ENCODE data around the gene APEX2. TPM values are rescaled to one million over a fixed set of nuclear protein-coding genes. Genes with fewer than 3 reads are reported as not detected.

Gene APEX2
- polyA plus RNA-seq, 1 donor from 2014 or later = 3.0 TPM

DNA sequence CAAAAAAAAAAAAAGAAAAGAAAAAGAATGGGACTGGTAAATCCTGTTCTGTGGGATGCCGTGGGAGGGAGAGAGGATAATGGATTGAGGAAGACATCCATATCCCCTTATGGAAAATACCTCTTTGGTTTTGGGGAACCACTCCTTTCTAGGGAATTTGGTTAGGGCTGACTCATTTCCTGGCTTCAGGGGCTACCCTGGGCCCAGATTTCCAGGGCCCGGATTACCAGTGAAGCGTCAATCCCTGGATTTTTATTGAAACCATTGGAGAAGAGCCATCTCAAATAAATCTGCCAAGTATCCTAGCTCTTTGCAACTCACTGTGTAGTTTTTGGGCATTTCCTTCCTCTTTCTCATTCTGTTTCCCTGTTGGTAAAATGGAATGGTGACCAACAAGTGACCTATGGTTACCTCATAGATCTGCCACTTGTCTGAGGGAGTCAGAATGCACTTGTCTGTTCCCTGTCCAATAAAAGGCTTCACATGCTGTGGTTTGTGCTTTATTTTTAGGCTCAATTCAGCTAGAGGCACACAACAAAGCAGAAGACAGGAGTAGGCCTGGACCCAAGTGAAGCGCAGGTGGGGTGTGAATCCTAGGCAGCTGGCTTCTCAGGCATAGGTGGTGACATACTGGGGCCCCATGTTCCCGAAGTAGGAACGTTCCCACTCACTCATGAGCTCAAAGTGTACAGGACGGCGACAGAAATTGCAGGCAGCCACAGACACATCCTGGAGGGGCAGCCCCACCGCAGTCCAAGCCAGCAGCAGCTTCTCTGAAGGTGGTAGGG lies 8.6 kb downstream of the APEX2 start:
- Histone ChIP-seq H3K27me3 (ENCODE audit: insufficient read depth, low read depth, low read length) (no peaks in the 10 kb centered on the region), H3K27ac (ENCODE audit: low read length) (no peak overlapping the region)

DNA sequence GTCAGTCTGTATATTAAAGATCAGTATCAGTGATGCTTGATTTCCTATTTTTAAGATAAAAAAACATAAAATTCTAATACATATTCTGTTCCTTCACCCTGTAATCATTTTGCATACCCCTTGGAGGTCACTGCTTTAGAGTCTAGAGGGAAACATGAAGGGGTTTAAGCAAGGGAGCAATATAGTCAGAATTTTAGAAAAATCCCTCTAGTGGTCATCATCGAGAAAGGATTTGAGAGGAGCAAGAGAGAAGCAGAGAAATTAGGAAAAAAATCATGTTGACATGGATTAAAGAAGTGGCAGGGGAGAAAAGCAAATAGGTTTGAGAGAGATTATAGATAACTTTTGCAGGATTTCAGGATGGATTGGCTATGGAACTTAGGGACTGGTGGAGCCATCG lies 11.1 kb downstream of the APEX2 start:
- Histone ChIP-seq H3K36me3 (ENCODE audit: insufficient read depth, low read length) (no peaks in the 10 kb centered on the region), H4K20me1 (ENCODE audit: insufficient read depth) (no peaks in the 10 kb centered on the region), H3K79me2 (replicated peaks; ENCODE audit: insufficient read depth, low read length) (no peaks in the 10 kb centered on the region), H3F3A (ENCODE audit: insufficient read depth, low read length, poor library complexity, severe bottlenecking) (no peaks in the 10 kb centered on the region), H3K27ac (ENCODE audit: low read length) (no peak overlapping the region), H3K9ac (ENCODE audit: low read length) (no peak overlapping the region), H2AFZ (ENCODE audit: low read depth, low read length) (no peak overlapping the region), H3K4me3 (ENCODE audit: low read length) (no peak overlapping the region), H3K9me2 (ENCODE audit: insufficient read depth, low read length) (no peaks in the 10 kb centered on the region), H3K9me3 (ENCODE audit: low read length) (no peaks in the 10 kb centered on the region), H3K4me2 (ENCODE audit: low read length) (no peak overlapping the region), H3K27me3 (ENCODE audit: insufficient read depth, low read depth, low read length) (no peaks in the 10 kb centered on the region)
- no peak for TF ChIP-seq POLR2AphosphoS5 (IDR thresholded peaks at IDR 0.05)
- no peak for TF ChIP-seq TAF1 (IDR thresholded peaks at IDR 0.05; ENCODE audit: low read depth)
- TF ChIP-seq, protein P1, sequence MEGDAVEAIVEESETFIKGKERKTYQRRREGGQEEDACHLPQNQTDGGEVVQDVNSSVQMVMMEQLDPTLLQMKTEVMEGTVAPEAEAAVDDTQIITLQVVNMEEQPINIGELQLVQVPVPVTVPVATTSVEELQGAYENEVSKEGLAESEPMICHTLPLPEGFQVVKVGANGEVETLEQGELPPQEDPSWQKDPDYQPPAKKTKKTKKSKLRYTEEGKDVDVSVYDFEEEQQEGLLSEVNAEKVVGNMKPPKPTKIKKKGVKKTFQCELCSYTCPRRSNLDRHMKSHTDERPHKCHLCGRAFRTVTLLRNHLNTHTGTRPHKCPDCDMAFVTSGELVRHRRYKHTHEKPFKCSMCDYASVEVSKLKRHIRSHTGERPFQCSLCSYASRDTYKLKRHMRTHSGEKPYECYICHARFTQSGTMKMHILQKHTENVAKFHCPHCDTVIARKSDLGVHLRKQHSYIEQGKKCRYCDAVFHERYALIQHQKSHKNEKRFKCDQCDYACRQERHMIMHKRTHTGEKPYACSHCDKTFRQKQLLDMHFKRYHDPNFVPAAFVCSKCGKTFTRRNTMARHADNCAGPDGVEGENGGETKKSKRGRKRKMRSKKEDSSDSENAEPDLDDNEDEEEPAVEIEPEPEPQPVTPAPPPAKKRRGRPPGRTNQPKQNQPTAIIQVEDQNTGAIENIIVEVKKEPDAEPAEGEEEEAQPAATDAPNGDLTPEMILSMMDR (IDR thresholded peaks at IDR 0.05; ENCODE audit: poor library complexity, severe bottlenecking) = peak; percentile 25
- TF ChIP-seq EP300 (conservative IDR thresholded peaks at IDR 0.05; ENCODE audit: poor library complexity, severe bottlenecking) = no peak
- no peak for TF ChIP-seq RAD21 (conservative IDR thresholded peaks at IDR 0.05)
- no peak for TF ChIP-seq MXI1 (conservative IDR thresholded peaks at IDR 0.05; ENCODE audit: poor library complexity, severe bottlenecking)
- TF ChIP-seq, protein P2, sequence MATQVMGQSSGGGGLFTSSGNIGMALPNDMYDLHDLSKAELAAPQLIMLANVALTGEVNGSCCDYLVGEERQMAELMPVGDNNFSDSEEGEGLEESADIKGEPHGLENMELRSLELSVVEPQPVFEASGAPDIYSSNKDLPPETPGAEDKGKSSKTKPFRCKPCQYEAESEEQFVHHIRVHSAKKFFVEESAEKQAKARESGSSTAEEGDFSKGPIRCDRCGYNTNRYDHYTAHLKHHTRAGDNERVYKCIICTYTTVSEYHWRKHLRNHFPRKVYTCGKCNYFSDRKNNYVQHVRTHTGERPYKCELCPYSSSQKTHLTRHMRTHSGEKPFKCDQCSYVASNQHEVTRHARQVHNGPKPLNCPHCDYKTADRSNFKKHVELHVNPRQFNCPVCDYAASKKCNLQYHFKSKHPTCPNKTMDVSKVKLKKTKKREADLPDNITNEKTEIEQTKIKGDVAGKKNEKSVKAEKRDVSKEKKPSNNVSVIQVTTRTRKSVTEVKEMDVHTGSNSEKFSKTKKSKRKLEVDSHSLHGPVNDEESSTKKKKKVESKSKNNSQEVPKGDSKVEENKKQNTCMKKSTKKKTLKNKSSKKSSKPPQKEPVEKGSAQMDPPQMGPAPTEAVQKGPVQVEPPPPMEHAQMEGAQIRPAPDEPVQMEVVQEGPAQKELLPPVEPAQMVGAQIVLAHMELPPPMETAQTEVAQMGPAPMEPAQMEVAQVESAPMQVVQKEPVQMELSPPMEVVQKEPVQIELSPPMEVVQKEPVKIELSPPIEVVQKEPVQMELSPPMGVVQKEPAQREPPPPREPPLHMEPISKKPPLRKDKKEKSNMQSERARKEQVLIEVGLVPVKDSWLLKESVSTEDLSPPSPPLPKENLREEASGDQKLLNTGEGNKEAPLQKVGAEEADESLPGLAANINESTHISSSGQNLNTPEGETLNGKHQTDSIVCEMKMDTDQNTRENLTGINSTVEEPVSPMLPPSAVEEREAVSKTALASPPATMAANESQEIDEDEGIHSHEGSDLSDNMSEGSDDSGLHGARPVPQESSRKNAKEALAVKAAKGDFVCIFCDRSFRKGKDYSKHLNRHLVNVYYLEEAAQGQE (IDR thresholded peaks at IDR 0.05; ENCODE audit: borderline replicate concordance) = no peak
- no peak for TF ChIP-seq SMC3 (conservative IDR thresholded peaks at IDR 0.05; ENCODE audit: poor library complexity)

More for the DNA sequence above, 8.6 kb downstream of the APEX2 start:
- no peaks in the 10 kb centered on the region for H4K20me1 ChIP-seq (ENCODE audit: insufficient read depth)
- no peaks in the 10 kb centered on the region for H3K79me2 ChIP-seq (replicated peaks; ENCODE audit: insufficient read depth, low read length)
- no peaks in the 10 kb centered on the region for H3K36me3 ChIP-seq (ENCODE audit: insufficient read depth, low read length)
- H3K9me2 ChIP-seq (ENCODE audit: insufficient read depth, low read length) = no peaks in the 10 kb centered on the region
- no peak overlapping the region for H3K4me3 ChIP-seq (ENCODE audit: low read length)
- no peaks in the 10 kb centered on the region for H3K9me3 ChIP-seq (ENCODE audit: low read length)
- H2AFZ ChIP-seq (ENCODE audit: low read depth, low read length) = no peak overlapping the region
- no peaks in the 10 kb centered on the region for H3F3A ChIP-seq (ENCODE audit: insufficient read depth, low read length, poor library complexity, severe bottlenecking)
- H3K9ac ChIP-seq (ENCODE audit: low read length) = no peak overlapping the region
- no peak for TF ChIP-seq POLR2AphosphoS5 (IDR thresholded peaks at IDR 0.05)
- TF ChIP-seq TAF1 (IDR thresholded peaks at IDR 0.05; ENCODE audit: low read depth) = no peak
- no peak for TF ChIP-seq RAD21 (conservative IDR thresholded peaks at IDR 0.05)
- TF ChIP-seq EP300 (conservative IDR thresholded peaks at IDR 0.05; ENCODE audit: poor library complexity, severe bottlenecking) = no peak
- no peak for TF ChIP-seq EZH2 (IDR thresholded peaks at IDR 0.05; ENCODE audit: borderline replicate concordance, insufficient read depth, low read length, poor library complexity, severe bottlenecking)
- TF ChIP-seq, protein P1 (IDR thresholded peaks at IDR 0.05; ENCODE audit: poor library complexity, severe bottlenecking) = no peak
- no peak for TF ChIP-seq MXI1 (conservative IDR thresholded peaks at IDR 0.05; ENCODE audit: poor library complexity, severe bottlenecking)
- TF ChIP-seq, protein P2 (IDR thresholded peaks at IDR 0.05; ENCODE audit: borderline replicate concordance) = no peak
- TF ChIP-seq SMC3 (conservative IDR thresholded peaks at IDR 0.05; ENCODE audit: poor library complexity) = no peak
- no peak overlapping the region for H3K4me2 ChIP-seq (ENCODE audit: low read length)
